Esophagus squamous epithelium (tissue), 5 donors: ENCODE results near the gene WBP1. TPM values are rescaled to one million over a fixed set of nuclear protein-coding genes. Genes with fewer than 3 reads are reported as not detected.
"Not testable (repeated sequence)": the region's sequence is repeated elsewhere in the genome, so short reads cannot be mapped to it uniquely, and the experiment has no call there.

Experiments used
- DNase-seq: peaks from one replicate; lab custom pipeline; 2025; lab: John Stamatoyannopoulos, UW
- H3K27ac ChIP-seq, 4 donors: fragments of 200-600 bp; sonication (generic); one replicate each; pipeline ENCODE4 v1.5.1; 2016 to 2019; ENCODE audit warnings: mild to moderate bottlenecking in 1 of 4
- H3K27me3 ChIP-seq, 4 donors: fragments of 200-600 bp; sonication (generic); 1 replicate in 3 of 4; 2 replicates in 1 of 4; pipeline versions ENCODE4 v1.5.1 to v1.6.0; 2017 to 2021; ENCODE audit warnings: antibody characterized with exemption in 1 of 4
- H3K36me3 ChIP-seq, 3 donors: fragments of 200-600 bp; sonication (generic); one replicate each; pipeline ENCODE4 v1.5.1; 2016 to 2019
- H3K4me1 ChIP-seq, 3 donors: fragments of 200-600 bp; sonication (generic); one replicate each; pipeline ENCODE4 v1.5.1; 2017 to 2019
- H3K4me3 ChIP-seq, 4 donors: fragments of 200-600 bp; sonication (generic); 1 replicate in 3 of 4; 2 replicates in 1 of 4; pipeline ENCODE4 v1.5.1; 2016 to 2019; ENCODE audit warnings: mild to moderate bottlenecking in 2 of 4, moderate library complexity in 1 of 4
- H3K9me3 ChIP-seq, 3 donors: fragments of 200-600 bp; sonication (generic); one replicate each; pipeline ENCODE4 v1.5.1; 2016 to 2019
- POLR2A ChIP-seq, 4 donors: fragments of 450-650 bp; IDR thresholded peaks; one replicate each; pipeline ENCODE4 v1.6.1; 2017; ENCODE audit warnings: antibody characterized with exemption in 4 of 4, mild to moderate bottlenecking in 4 of 4, moderate library complexity in 3 of 4
- WGBS, 2 donors: methylation state at CpG; one replicate each; pipeline ENCODE4 v1.1.5; 2018; 5-methylcytosine and 5-hydroxymethylcytosine counted together
- intact Hi-C: fragments of 100-400 bp; cut with DNase I; formaldehyde crosslinking; loops from one replicate; pipeline ENCODE4 v1.15.0; 2022
- total RNA-seq, 4 donors: library from RNA; depleted of rRNA; stranded (reverse); fragments of >200 nt; gene quantifications; one replicate each; pipeline ENCODE4 v1.1.0, GENCODE V29; 2016
- TF ChIP-seq, protein P1 (sequence below), 6 experiments: fragments of 450-650 bp in 4 of 6; fragments of 200-600 bp in 2 of 6; sonication (generic) in 2 of 6; IDR thresholded peaks; one replicate each; pipeline ENCODE4 v1.5.1; 2016 to 2019; ENCODE audit warnings: antibody characterized with exemption in 6 of 6, mild to moderate bottlenecking in 4 of 6, moderate library complexity in 4 of 6
- donor health status: DM: yes; HTN: yes; CAD: no.

WBP1 gene
- total RNA-seq, 4 donors from 2014 or later = 14.2 to 34.1 (median 25.3) TPM

GRCh38 chr2:74461187-74462053, 3.2 kb downstream of the WBP1 start:
- no peak for TF ChIP-seq POLR2A (IDR thresholded peaks at IDR 0.05)
- TF ChIP-seq, protein P1, sequence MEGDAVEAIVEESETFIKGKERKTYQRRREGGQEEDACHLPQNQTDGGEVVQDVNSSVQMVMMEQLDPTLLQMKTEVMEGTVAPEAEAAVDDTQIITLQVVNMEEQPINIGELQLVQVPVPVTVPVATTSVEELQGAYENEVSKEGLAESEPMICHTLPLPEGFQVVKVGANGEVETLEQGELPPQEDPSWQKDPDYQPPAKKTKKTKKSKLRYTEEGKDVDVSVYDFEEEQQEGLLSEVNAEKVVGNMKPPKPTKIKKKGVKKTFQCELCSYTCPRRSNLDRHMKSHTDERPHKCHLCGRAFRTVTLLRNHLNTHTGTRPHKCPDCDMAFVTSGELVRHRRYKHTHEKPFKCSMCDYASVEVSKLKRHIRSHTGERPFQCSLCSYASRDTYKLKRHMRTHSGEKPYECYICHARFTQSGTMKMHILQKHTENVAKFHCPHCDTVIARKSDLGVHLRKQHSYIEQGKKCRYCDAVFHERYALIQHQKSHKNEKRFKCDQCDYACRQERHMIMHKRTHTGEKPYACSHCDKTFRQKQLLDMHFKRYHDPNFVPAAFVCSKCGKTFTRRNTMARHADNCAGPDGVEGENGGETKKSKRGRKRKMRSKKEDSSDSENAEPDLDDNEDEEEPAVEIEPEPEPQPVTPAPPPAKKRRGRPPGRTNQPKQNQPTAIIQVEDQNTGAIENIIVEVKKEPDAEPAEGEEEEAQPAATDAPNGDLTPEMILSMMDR (IDR thresholded peaks at IDR 0.05) = no peak
- WGBS, 2 donors = 92 to 95% methylated on average over 7 to 12 of the region's 27 CpGs
- peaks cover 0 to 29% (median 7%) of the 10 kb centered on the region in 3 donors for H3K36me3 ChIP-seq
- H3K27ac ChIP-seq = no peak overlapping the region
- H3K27me3 ChIP-seq = no peaks in the 10 kb centered on the region
- intact Hi-C loops = no loop called here
- peaks cover 32 to 58% (median 35%) of the 10 kb centered on the region in 3 donors for H3K4me1 ChIP-seq
- H3K4me3 ChIP-seq = no peak overlapping the region
- H3K9me3 ChIP-seq = no peaks in the 10 kb centered on the region
- no peak for DNase-seq

- TF ChIP-seq POLR2A (IDR thresholded peaks at IDR 0.05) = no peak
- TF ChIP-seq, protein P1 (IDR thresholded peaks at IDR 0.05) = no peak
- Histone ChIP-seq H3K27me3 (no peaks in the 10 kb centered on the region), H3K4me3 (no peak overlapping the region)
Measured at GRCh38 chr2:74462054-74462785, 4.0 kb downstream of the WBP1 start.

GRCh38 chr2:74462786-74463105, 4.5 kb downstream of the WBP1 start:
- Histone ChIP-seq H3K4me3 (no peak overlapping the region), H3K9me3 (no peaks in the 10 kb centered on the region), H3K27me3 (no peaks in the 10 kb centered on the region), H3K4me1 (peaks cover 21 to 45% (median 25%) of the 10 kb centered on the region in 3 donors), H3K36me3 (peaks cover 0 to 29% (median 7%) of the 10 kb centered on the region in 3 donors), H3K27ac (no peak overlapping the region)
- TF ChIP-seq POLR2A (IDR thresholded peaks at IDR 0.05) = no peak
- TF ChIP-seq, protein P1 (IDR thresholded peaks at IDR 0.05) = no peak
- 100% methylated on average over 1 of the region's 4 CpGs; no CpG with 5 or more reads in 1 of the 2 donors for WGBS, 2 donors
- DNase-seq = no peak
- intact Hi-C loops = no loop called here

More at GRCh38 chr2:74462054-74462785, 4.0 kb downstream of the WBP1 start:
- no peak for DNase-seq
- Histone ChIP-seq H3K9me3 (no peaks in the 10 kb centered on the region), H3K27ac (no peak overlapping the region), H3K36me3 (peaks cover 0 to 29% (median 7%) of the 10 kb centered on the region in 3 donors), H3K4me1 (peaks cover 24 to 50% (median 27%) of the 10 kb centered on the region in 3 donors)
- 81 to 90% methylated on average over 8 to 11 of the region's 20 CpGs for WGBS, 2 donors
- intact Hi-C loops = no loop called here

DNA sequence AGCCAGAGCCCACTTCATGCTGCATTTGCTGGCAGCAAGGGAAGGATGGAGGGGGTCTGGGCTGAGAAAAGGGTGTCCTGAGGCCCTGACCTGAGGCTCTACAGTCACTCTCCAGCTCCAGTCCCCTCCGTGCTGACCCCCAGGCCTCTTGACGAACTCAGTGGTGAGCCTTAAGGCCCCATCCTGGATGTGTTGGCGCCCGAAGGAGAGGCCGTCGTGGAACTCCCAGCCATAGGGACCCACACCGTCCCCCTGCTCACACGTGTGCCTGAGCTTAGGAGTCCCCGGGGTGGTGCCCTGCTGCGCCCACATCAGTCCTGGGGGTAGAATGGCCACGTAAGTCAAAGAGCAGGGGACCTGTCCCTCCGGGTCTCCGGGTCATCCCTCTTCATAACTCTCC, 6.2 kb downstream of the WBP1 start:
- Histone ChIP-seq H3K27me3 (no peaks in the 10 kb centered on the region), H3K27ac (peak overlapping the region; percentile 79 to 91 (median 84)), H3K4me3 (peak overlapping the region; percentile 77 to 92 (median 81)), H3K9me3 (no peaks in the 10 kb centered on the region), H3K36me3 (peaks cover 0 to 29% (median 7%) of the 10 kb centered on the region in 3 donors), H3K4me1 (peaks cover 13 to 36% (median 19%) of the 10 kb centered on the region in 3 donors)
- TF ChIP-seq, protein P1 (IDR thresholded peaks at IDR 0.05) = no peak
- TF ChIP-seq POLR2A (IDR thresholded peaks at IDR 0.05) = no peak
- intact Hi-C loops = no loop called here
- no peak for DNase-seq
- WGBS, 2 donors = 0% methylated on average over 1 to 5 of the region's 13 CpGs

DNA sequence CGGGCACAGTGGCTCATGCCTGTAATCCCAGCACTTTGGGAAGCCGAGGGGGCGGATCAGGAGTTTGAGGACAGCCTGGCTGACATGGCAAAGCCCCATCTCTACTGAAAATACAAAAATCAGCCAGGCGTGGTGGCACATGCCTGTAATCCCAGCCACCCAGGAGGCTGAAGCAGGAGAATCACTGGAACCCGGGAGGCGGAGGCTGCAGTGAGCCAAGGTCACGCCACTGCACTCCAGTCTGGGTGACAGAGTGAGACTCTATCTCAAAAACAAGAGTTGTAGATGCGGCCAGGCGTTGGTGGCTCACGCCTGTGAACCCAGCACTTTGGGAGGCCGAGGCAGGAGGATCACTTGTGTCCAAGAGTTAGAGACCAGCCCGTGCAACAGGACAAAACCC, 12.5 kb downstream of the WBP1 start:
- DNase-seq, H3K27me3 ChIP-seq, intact Hi-C loops, H3K4me3 ChIP-seq, H3K27ac ChIP-seq, H3K9me3 ChIP-seq: not testable (repeated sequence)
- H3K4me1 ChIP-seq = peaks cover 6 to 32% (median 24%) of the 10 kb centered on the region in 3 donors
- H3K36me3 ChIP-seq = peaks cover 9 to 19% (median 10%) of the 10 kb centered on the region in 3 donors
- WGBS, 2 donors = 91 to 94% methylated on average over 4 to 8 of the region's 12 CpGs
